ENCODE data around the gene B3GALT6. TPM values are rescaled to one million over a fixed set of nuclear protein-coding genes. Genes with fewer than 3 reads are reported as not detected.

Gene B3GALT6
- polyA plus RNA-seq, 2 donors, result 4.5 to 6.7 TPM

DNA sequence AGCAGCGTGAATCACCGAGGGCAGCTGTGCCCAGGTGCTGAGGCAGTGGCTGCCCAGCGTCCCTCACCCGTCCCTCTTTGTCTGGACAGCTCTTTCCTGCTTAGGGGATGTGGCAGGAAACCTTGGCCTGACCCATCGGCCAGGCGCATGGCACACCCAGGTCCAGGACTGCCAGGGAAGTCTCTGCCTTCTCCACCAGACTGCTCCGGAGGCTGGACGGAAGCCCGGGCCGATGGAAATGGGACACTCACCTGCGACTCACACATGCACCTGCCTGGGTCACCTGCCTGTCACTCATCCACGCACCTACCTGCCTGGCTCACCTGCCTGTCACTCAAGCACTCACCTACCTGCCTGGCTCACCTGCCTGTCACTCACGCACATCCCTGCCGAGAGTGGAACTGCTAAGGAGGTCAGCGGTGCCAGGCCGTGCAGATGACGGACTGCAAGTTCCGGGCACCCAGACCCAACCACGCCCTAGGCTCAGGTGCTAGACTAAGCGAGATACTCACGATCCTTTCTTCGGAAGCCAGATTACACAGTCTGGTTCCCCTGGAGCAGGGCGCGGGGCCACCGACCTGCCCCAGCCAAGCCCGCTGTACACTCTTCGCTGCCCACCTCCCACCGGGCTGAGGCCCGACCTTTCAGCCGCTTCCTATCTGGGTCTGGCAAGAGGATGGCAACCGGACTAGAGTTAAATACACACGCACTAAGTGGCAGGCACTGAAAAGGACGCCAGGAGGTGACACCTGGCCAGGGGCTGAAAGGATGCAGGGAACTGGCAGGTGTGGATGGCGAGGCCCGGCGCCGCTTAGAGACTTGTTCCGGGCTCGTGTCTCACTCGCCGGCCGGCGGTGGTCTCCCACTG, 40.5 kb downstream of the B3GALT6 start:
- Histone ChIP-seq H3K4me3 (ENCODE audit: low read depth in 1 of 2, low read length in 2 of 2) (peak overlapping the region; percentile 83 to 90), H3K36me3 (ENCODE audit: control insufficient read depth in 2 of 2, insufficient read depth in 2 of 2, low read length in 1 of 2) (peaks cover 0 to 13% of the 10 kb centered on the region in 2 donors), H3K27me3 (ENCODE audit: control insufficient read depth in 1 of 2, insufficient read depth in 2 of 2, low read length in 2 of 2) (no peaks in the 10 kb centered on the region), H3K9me3 (ENCODE audit: control insufficient read depth in 2 of 2, insufficient read depth in 1 of 2, low read depth in 1 of 2, low read length in 1 of 2) (no peaks in the 10 kb centered on the region), H3K4me1 (ENCODE audit: control insufficient read depth in 2 of 2, insufficient read depth in 2 of 2, low read length in 1 of 2) (peaks cover 13 to 29% of the 10 kb centered on the region in 2 donors), H3K27ac (ENCODE audit: low read depth in 2 of 2, low read length in 1 of 2) (peak overlapping the region; percentile 79 to 87)
- WGBS, 2 donors, result 25 to 26% methylated on average over 43 of the region's 43 CpGs

DNA sequence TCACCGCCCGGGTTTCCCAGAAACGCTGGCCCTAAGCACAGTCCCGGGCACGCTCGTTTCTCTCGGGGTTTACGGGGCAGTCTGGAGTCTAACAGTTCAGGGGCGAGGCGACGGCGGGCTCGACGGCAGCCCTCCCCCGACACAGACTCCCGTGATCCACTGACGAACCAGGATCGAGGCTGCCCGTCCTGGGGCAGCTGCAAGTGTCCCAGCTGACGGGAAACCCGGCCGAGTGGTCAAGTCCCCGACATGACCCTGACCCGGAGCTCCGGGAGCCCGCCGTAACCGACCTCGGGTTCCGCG, 41.1 kb downstream of the B3GALT6 start:
- H3K4me1 ChIP-seq (ENCODE audit: control insufficient read depth in 2 of 2, insufficient read depth in 2 of 2, low read length in 1 of 2), result peaks cover 13 to 29% of the 10 kb centered on the region in 2 donors
- no peaks in the 10 kb centered on the region for H3K9me3 ChIP-seq (ENCODE audit: control insufficient read depth in 2 of 2, insufficient read depth in 1 of 2, low read depth in 1 of 2, low read length in 1 of 2)
- H3K36me3 ChIP-seq (ENCODE audit: control insufficient read depth in 2 of 2, insufficient read depth in 2 of 2, low read length in 1 of 2), result peaks cover 0 to 9% of the 10 kb centered on the region in 2 donors
- H3K27ac ChIP-seq (ENCODE audit: low read depth in 2 of 2, low read length in 1 of 2), result peak overlapping the region; percentile 79 to 87
- H3K4me3 ChIP-seq (ENCODE audit: low read depth in 1 of 2, low read length in 2 of 2), result peak overlapping the region; percentile 83 to 90
- H3K27me3 ChIP-seq (ENCODE audit: control insufficient read depth in 1 of 2, insufficient read depth in 2 of 2, low read length in 2 of 2), result no peaks in the 10 kb centered on the region
- 0% methylated on average over 31 of the region's 31 CpGs for WGBS, 2 donors

DNA sequence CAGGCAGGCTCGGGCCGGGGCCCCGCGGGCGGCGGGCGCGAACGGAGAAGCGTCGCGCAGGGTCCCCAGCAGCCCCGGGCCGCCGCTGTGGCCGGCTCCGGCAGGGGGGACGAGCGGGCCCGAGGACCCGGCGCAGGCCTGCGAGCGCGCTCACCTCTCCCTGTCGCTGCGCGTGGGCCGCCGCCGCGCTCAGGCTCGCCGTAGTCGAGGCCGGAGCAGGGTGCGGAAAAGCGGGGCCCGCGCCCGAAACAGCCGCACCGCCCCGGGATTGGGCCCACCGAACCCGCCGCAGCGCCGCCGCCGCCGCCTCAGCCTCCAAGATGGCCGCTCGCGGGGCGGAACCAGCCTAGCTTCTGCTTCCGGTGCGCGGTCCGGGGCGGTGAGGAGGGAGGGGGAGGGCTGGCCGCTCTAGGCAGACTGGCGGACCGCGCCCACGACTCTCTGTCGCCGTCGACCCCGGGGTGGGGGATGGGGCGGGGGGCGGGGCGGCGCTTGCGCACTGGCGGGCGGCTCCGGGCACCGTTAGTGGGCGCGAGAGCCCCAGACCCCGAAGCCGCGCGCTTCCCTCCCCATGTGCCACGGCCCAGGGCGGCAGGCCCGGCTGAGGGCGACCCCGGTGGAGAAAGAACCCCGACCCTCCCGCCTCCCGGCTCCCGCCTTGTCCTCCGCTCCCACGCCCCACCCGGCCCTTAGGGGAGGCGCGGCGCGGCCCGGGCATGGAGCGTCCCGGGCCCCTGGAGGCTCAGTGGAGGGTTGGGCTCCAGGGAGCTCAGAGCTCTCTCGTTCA, 41.7 kb downstream of the B3GALT6 start, which contains the start of gene UBE2J2:
UBE2J2 (minus strand) TSS at position 343 of the 787 bp plus-strand sequence. CDS start 5,862 bp downstream, outside the sequence.
- peak within 1 kb of the TSS; percentile 83 to 90 for H3K4me3 ChIP-seq (ENCODE audit: low read depth in 1 of 2, low read length in 2 of 2)
- H3K27ac ChIP-seq (ENCODE audit: low read depth in 2 of 2, low read length in 1 of 2), result peak within 1 kb of the TSS; percentile 85 to 87
- 0 to 1% methylated on average over 73 to 105 of the region's 105 CpGs for WGBS, 2 donors
- H3K4me1 ChIP-seq (ENCODE audit: control insufficient read depth in 2 of 2, insufficient read depth in 2 of 2, low read length in 1 of 2), result peaks cover 13 to 29% of the 10 kb centered on the region in 2 donors
- no peaks in the 10 kb centered on the region for H3K9me3 ChIP-seq (ENCODE audit: control insufficient read depth in 2 of 2, insufficient read depth in 1 of 2, low read depth in 1 of 2, low read length in 1 of 2)
- H3K27me3 ChIP-seq (ENCODE audit: control insufficient read depth in 1 of 2, insufficient read depth in 2 of 2, low read length in 2 of 2), result no peaks in the 10 kb centered on the region
- peaks cover 0 to 6% of the 10 kb centered on the region in 2 donors for H3K36me3 ChIP-seq (ENCODE audit: control insufficient read depth in 2 of 2, insufficient read depth in 2 of 2, low read length in 1 of 2)

DNA sequence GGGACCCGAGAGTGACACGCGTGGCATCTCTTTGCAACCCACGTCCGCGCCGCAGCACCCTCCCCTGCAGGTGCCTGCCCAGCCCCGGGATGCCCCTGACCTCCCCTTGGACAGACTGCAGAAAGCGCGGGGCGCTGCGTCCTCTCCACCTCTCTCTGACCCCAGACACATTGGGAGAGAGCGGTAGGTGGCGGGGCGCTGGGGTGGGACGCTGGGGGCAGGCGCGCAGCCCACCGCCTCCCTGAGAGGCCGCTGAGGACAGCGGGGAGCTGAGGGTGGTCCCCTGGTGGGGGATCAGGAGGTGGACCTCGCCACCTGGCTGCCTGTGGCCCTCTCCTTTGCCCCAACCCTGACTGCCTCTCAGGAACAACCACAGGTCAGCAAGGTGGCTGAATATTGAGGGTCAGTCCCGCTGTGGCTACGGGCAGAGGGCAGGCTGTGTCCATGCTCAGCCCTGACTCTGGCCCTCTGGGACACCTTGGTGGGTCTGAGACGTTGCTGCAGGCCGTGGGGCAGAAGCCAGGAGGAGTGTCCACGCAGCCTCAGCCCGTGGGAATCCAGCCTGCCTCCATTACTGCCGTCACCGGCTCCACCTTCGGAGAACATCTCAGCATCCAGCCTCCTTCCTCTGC, 42.4 kb downstream of the B3GALT6 start:
- Histone ChIP-seq H3K4me1 (ENCODE audit: control insufficient read depth in 2 of 2, insufficient read depth in 2 of 2, low read length in 1 of 2) (peaks cover 13 to 29% of the 10 kb centered on the region in 2 donors), H3K9me3 (ENCODE audit: control insufficient read depth in 2 of 2, insufficient read depth in 1 of 2, low read depth in 1 of 2, low read length in 1 of 2) (no peaks in the 10 kb centered on the region), H3K27ac (ENCODE audit: low read depth in 2 of 2, low read length in 1 of 2) (peak overlapping the region; percentile 68 to 85), H3K4me3 (ENCODE audit: low read depth in 1 of 2, low read length in 2 of 2) (peak overlapping the region; percentile 83 to 90), H3K36me3 (ENCODE audit: control insufficient read depth in 2 of 2, insufficient read depth in 2 of 2, low read length in 1 of 2) (peaks cover 0 to 6% of the 10 kb centered on the region in 2 donors), H3K27me3 (ENCODE audit: control insufficient read depth in 1 of 2, insufficient read depth in 2 of 2, low read length in 2 of 2) (no peaks in the 10 kb centered on the region)
- 24 to 26% methylated on average over 31 of the region's 31 CpGs for WGBS, 2 donors

DNA sequence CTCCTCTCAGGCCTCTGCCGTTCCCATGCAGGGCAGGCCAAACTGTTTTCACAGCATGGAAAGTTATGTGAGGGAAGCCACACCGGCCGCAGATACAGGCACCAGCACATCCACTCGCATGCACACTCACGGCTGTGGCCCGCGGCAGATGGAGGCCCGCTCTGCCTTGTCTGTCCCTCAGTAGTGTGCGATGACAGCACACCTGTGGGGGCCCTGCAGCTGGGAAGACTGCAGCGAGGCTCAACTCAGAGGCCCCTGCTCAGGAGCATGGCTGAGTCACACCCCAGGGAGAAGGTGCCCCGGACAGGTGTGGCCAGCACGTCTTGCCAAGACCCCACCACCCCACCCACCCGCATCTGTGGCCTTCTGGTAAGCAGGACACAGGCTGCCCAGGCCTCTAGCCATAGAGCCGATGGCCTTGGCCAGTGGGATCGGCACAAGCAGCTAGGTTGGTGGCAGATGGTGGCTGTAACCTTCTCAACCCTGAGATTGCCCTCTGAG, 42.9 kb downstream of the B3GALT6 start:
- WGBS, 2 donors, result 87 to 89% methylated on average over 15 of the region's 15 CpGs
- no peak overlapping the region for H3K27ac ChIP-seq (ENCODE audit: low read depth in 2 of 2, low read length in 1 of 2)
- peaks cover 13 to 26% of the 10 kb centered on the region in 2 donors for H3K4me1 ChIP-seq (ENCODE audit: control insufficient read depth in 2 of 2, insufficient read depth in 2 of 2, low read length in 1 of 2)
- no peaks in the 10 kb centered on the region for H3K9me3 ChIP-seq (ENCODE audit: control insufficient read depth in 2 of 2, insufficient read depth in 1 of 2, low read depth in 1 of 2, low read length in 1 of 2)
- no peaks in the 10 kb centered on the region for H3K27me3 ChIP-seq (ENCODE audit: control insufficient read depth in 1 of 2, insufficient read depth in 2 of 2, low read length in 2 of 2)
- H3K4me3 ChIP-seq (ENCODE audit: low read depth in 1 of 2, low read length in 2 of 2), result no peak overlapping the region
- peaks cover 0 to 6% of the 10 kb centered on the region in 2 donors for H3K36me3 ChIP-seq (ENCODE audit: control insufficient read depth in 2 of 2, insufficient read depth in 2 of 2, low read length in 1 of 2)

DNA sequence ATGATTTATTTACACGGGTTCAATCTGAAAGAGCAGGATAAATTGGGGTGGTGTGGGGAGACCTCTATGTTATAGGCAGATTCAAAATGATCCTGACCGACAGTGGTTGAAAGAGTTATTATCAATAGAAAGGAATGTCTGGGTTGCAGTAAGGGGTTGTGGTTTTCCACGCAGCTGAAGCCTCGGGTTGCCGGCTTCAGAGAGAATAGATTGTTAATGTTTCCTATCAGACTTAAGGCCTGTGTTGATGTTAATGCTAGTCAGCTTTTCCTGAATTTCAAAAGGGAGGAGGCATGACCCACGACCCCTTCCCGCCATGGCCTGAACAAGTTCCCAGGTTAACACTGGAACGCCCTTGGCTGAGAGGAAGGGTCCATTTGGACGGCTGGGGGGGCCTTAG, 43.8 kb downstream of the B3GALT6 start:
- H3K27ac ChIP-seq (ENCODE audit: low read depth in 2 of 2, low read length in 1 of 2), result no peak overlapping the region
- H3K9me3 ChIP-seq (ENCODE audit: control insufficient read depth in 2 of 2, insufficient read depth in 1 of 2, low read depth in 1 of 2, low read length in 1 of 2), result no peaks in the 10 kb centered on the region
- no peak overlapping the region for H3K4me3 ChIP-seq (ENCODE audit: low read depth in 1 of 2, low read length in 2 of 2)
- WGBS, 2 donors, result 75 to 78% methylated on average over 9 of the region's 9 CpGs
- no peaks in the 10 kb centered on the region for H3K27me3 ChIP-seq (ENCODE audit: control insufficient read depth in 1 of 2, insufficient read depth in 2 of 2, low read length in 2 of 2)
- peaks cover 13 to 18% of the 10 kb centered on the region in 2 donors for H3K4me1 ChIP-seq (ENCODE audit: control insufficient read depth in 2 of 2, insufficient read depth in 2 of 2, low read length in 1 of 2)
- H3K36me3 ChIP-seq (ENCODE audit: control insufficient read depth in 2 of 2, insufficient read depth in 2 of 2, low read length in 1 of 2), result peaks cover 0 to 6% of the 10 kb centered on the region in 2 donors

DNA sequence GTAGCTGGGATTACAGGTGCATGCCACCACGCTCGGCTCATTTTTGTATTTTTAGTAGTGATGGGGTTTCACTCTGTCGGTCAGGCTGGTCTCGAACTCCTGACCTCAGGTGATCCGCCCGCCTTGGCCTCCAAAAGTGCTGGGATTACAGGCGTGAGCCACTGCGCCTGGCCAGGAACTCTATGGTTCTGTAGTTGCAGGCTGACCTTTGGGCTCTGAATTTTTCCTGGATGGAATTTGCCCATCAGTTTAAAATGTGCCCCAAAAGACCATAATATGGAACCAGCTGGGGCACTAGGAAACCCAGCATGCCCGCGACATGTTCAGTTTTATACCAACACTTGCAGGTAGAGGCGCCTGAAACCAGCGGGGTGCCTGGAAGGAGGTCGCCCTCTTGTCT, 46.6 kb downstream of the B3GALT6 start:
- Histone ChIP-seq H3K27ac (ENCODE audit: low read depth in 2 of 2, low read length in 1 of 2) (no peak overlapping the region), H3K4me3 (ENCODE audit: low read depth in 1 of 2, low read length in 2 of 2) (no peak overlapping the region), H3K9me3 (ENCODE audit: control insufficient read depth in 2 of 2, insufficient read depth in 1 of 2, low read depth in 1 of 2, low read length in 1 of 2) (no peaks in the 10 kb centered on the region), H3K4me1 (ENCODE audit: control insufficient read depth in 2 of 2, insufficient read depth in 2 of 2, low read length in 1 of 2) (peaks cover 9 to 21% of the 10 kb centered on the region in 2 donors), H3K27me3 (ENCODE audit: control insufficient read depth in 1 of 2, insufficient read depth in 2 of 2, low read length in 2 of 2) (no peaks in the 10 kb centered on the region), H3K36me3 (ENCODE audit: control insufficient read depth in 2 of 2, insufficient read depth in 2 of 2, low read length in 1 of 2) (no peaks in the 10 kb centered on the region)
- 88 to 95% methylated on average over 13 of the region's 13 CpGs for WGBS, 2 donors

DNA sequence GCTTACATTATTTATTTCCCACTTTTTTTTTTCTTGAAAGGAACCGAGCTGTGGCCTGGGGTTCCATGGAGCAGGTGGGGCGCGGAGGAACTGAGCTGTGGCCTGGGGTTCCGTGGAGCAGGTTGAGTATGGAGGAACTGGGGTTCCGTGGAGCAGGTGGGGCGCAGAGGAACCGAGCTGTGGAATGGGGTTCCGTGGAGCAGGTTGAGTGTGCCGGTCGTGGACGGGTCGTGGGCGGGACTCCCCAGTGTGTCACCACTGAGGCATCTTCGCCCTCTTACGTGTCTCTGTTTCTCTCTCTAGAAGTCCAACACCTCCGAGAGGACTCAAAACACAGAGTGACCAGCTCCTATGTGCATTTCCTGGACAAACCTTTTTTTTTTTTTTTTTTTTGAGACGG, 47.0 kb downstream of the B3GALT6 start:
- WGBS, 2 donors, result 88 to 91% methylated on average over 16 to 17 of the region's 17 CpGs
- no peak overlapping the region for H3K27ac ChIP-seq (ENCODE audit: low read depth in 2 of 2, low read length in 1 of 2)
- no peak overlapping the region for H3K4me3 ChIP-seq (ENCODE audit: low read depth in 1 of 2, low read length in 2 of 2)
- H3K9me3 ChIP-seq (ENCODE audit: control insufficient read depth in 2 of 2, insufficient read depth in 1 of 2, low read depth in 1 of 2, low read length in 1 of 2), result no peaks in the 10 kb centered on the region
- peaks cover 9 to 24% of the 10 kb centered on the region in 2 donors for H3K4me1 ChIP-seq (ENCODE audit: control insufficient read depth in 2 of 2, insufficient read depth in 2 of 2, low read length in 1 of 2)
- no peaks in the 10 kb centered on the region for H3K36me3 ChIP-seq (ENCODE audit: control insufficient read depth in 2 of 2, insufficient read depth in 2 of 2, low read length in 1 of 2)
- H3K27me3 ChIP-seq (ENCODE audit: control insufficient read depth in 1 of 2, insufficient read depth in 2 of 2, low read length in 2 of 2), result no peaks in the 10 kb centered on the region

DNA sequence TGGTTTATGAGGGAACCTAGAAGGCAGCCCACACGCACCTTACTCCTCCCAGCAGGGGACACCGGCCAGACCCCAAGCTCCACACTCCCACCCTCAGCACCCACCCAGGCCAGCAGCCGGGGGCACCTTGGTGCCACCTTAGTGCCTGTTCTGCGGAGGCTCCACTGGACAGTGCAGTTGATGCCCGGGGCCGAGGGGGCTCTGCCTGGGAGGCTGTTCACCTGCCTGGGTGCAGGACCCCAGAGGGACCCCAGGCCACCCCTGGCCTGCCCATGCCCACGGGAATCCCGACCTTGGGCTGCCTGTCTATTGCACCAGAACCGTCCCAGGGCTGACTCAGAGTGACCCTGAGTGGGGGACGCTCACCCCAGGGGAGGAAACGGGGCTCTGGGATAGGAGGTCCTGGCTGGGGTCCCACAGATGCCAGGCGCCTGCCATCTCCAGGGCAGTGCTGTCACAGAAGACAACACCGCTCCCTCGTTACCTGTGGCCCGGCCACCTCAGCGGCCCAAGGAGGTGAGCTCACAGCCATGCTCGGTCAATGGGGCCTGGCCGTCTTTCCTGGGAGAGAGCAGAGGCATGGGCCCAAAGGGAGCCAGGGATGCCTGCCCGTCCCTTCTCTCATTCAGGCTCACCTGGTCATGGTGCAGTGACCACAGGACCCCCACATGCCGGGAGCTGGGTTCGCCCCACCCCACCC, 48.9 kb downstream of the B3GALT6 start:
- Histone ChIP-seq H3K27ac (ENCODE audit: low read depth in 2 of 2, low read length in 1 of 2) (peak overlapping the region; percentile 81 to 89), H3K36me3 (ENCODE audit: control insufficient read depth in 2 of 2, insufficient read depth in 2 of 2, low read length in 1 of 2) (no peaks in the 10 kb centered on the region), H3K9me3 (ENCODE audit: control insufficient read depth in 2 of 2, insufficient read depth in 1 of 2, low read depth in 1 of 2, low read length in 1 of 2) (no peaks in the 10 kb centered on the region), H3K4me1 (ENCODE audit: control insufficient read depth in 2 of 2, insufficient read depth in 2 of 2, low read length in 1 of 2) (peaks cover 0 to 23% of the 10 kb centered on the region in 2 donors), H3K4me3 (ENCODE audit: low read depth in 1 of 2, low read length in 2 of 2) (no peak overlapping the region), H3K27me3 (ENCODE audit: control insufficient read depth in 1 of 2, insufficient read depth in 2 of 2, low read length in 2 of 2) (no peaks in the 10 kb centered on the region)
- 89 to 91% methylated on average over 21 of the region's 21 CpGs for WGBS, 2 donors

All from esophagus (tissue), 2 donors.